Muscle of arm (tissue), 12 donors: ENCODE results near the gene SERINC4. TPM values are rescaled to one million over a fixed set of nuclear protein-coding genes. Genes with fewer than 3 reads are reported as not detected.
A peak's percentile ranks its signal among the peaks of the same experiment; 100 is the strongest.

ENCODE experiments used
- DNase-seq: peaks from one replicate; pipeline ENCODE4 v3.0.0-alpha.2; 2013
- polyA plus RNA-seq, 12 donors: library from polyadenylated mRNA; unstranded; fragments of 120-200 nt; gene quantifications; one replicate each; pipeline ENCODE4 v1.2.1, GENCODE V29; 2013; ENCODE audit not compliant: insufficient read length in 12 of 12

The SERINC4 gene
- polyA plus RNA-seq, 12 donors: 0.46 to 1.3 (median 0.89) TPM; not detected in 5

DNA sequence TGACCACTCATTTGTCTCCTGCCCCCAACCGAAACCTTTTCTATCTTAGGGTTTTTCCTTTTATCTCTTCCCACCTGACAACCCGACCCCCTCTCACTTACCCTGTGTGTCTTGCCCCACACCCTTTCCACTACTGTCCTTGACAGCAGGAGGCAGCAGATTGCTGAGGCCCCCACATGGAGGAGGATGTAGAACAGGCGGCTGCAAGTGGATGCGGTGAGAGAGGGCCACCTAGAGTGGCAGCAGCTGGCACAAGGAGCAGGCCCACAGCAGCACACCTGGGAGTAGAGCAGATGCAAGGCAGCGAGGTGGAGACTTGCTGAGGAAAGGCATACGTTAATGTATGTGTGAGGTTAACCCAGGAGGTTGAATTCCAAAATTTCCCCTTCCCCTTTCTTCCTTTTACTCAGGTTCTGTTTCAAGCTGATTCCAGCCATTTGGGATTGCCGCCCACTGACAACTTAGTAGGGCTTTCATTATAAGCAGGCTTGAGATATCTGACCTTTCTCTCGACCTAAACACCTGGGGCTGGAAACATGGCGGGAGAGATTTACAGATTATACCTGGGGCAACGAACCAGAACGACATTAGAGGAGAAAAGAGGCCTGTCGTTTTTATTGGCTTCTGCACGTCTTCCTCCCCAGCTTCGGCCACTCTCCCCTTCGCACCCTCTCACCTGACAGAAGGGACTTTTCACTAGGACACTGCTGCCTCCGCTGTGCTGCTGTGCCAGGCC lies 643 bp downstream of the SERINC4 start:
- no peak for DNase-seq

DNA sequence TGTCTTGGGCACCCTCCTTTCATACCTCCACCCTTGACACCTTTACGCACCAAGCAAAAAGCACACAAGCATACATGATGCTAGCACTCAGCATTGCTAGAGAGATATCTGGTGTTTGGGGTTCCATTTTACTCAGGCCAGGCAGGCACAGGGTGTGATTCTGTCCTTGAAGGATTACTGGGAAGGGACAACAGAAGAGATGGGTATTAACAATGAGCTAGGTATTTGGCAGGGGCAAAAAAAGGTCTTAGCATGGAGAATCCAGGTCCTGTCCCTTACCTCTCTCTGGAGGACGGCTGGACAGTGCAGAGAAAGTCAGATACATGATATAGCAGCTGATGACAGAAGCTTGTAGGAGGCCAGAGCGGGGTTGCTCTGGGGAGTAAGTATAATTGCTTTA lies 3.5 kb downstream of the SERINC4 start:
- DNase-seq: no peak

DNA sequence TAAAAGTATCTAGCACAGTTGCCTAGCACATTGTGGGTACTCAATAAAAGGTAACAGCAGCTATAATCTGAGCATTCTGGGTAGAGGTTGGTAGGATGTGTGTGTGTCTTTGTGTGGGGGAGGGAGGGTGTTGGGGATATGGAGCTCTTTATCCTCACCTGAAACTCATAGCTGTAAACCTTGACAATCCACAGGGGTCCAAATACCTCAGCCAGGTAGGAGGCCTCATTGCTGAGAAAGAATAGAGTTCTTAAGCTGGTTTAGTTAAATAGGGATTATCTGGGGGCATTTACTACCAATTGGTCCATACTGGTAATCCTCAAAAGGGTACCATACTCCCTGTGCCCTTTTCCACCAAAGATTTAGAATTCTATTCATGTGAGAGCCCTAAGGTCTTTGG lies 4.0 kb downstream of the SERINC4 start:
- DNase-seq: no peak

DNA sequence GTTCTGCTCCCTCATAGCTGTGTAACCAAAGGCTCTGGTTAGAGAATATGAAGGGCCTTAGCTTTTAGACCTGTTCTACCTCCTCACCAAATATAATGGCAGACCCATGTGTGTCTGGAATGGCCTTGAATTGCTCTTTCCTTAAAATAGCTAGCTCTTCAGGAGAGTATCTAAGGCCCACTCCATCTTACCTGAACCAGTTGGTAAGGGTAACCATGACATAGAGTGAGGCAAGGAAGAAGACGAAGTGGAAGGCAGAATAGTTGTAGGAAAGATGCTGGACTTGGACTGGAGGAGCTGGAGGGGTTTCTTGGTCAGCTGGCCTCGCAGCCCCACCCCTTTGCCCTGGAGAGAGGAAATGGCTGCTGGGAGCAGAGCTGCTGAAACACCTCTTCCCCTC lies 4.8 kb downstream of the SERINC4 start:
- DNase-seq: no peak

DNA sequence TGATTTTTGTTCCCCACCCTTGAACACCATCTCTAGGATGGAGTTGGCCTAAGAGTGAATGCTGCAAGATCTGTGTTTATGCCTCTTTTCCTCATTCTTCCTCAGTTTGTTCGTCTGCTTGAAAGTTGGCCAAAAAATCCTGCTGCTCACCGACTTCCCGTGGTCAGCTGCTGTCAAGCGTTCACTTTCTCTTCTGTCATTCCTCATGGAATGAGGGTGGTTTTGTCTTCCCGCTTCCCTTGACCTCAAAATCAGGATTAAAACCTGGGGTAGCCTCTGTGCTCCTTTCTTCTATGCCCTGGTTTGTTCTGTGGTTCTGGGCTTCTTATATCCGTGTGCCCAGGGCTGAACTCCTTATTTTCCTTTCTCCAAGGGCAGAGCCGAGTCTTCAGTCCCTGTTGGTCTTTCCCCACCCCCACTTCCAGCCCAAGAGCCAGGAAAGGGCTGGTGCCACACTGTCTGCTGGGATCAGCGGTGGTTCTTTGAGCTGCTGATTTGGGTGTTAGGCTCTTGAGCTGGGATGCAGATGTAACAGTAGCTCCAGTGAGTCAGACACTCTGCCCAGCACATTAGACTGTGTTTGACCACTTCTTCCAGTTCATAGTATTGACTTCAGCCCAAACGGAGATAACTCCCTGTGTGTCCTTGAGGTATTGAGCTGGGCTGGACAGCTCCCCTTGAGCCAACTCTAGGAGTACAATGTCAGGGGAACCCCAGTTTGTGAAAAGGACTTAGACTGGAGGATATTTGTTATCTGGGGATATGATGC lies 5.6 kb downstream of the SERINC4 start:
- DNase-seq: no peak

DNA sequence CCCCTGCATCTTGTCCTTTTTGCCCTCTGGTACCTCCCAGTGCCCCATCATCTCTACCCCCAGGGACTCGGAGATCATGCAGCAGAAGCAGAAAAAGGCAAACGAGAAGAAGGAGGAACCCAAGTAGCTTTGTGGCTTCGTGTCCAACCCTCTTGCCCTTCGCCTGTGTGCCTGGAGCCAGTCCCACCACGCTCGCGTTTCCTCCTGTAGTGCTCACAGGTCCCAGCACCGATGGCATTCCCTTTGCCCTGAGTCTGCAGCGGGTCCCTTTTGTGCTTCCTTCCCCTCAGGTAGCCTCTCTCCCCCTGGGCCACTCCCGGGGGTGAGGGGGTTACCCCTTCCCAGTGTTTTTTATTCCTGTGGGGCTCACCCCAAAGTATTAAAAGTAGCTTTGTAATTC lies 6.4 kb downstream of the SERINC4 start:
- no peak for DNase-seq

DNA sequence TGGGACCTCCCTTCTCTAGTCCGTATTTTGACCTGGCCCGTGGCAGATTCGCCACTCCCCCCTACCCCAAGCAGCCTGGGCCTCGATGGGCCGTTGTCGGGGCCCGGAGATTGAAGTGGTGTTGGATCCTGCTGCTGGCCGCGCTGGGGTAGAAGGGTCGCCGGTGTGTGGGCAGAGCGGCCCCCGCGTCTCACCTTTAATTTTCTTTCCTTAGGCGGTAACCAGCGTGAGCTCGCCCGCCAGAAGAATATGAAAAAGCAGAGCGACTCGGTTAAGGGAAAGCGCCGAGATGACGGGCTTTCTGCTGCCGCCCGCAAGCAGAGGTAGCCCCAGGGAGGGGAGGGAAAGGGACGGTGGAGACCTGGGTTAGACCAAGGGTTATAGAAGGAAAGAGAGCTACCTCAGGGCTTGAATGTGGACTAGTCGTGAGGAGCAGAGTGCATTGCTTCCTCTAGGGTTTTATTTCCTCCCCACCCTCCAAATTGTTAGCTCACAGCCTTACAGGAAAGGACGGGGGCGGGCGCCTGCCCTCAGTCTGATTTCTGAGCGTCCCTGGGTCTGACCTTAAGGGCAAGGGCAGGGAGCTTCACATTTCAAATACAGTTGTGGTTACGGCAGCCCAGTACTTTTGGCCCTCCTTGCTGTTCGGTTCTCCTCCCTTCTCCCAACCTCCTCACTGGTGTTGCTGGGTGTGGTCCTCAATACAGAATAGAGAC lies 7.1 kb downstream of the SERINC4 start:
- peak; percentile 38 for DNase-seq

DNA sequence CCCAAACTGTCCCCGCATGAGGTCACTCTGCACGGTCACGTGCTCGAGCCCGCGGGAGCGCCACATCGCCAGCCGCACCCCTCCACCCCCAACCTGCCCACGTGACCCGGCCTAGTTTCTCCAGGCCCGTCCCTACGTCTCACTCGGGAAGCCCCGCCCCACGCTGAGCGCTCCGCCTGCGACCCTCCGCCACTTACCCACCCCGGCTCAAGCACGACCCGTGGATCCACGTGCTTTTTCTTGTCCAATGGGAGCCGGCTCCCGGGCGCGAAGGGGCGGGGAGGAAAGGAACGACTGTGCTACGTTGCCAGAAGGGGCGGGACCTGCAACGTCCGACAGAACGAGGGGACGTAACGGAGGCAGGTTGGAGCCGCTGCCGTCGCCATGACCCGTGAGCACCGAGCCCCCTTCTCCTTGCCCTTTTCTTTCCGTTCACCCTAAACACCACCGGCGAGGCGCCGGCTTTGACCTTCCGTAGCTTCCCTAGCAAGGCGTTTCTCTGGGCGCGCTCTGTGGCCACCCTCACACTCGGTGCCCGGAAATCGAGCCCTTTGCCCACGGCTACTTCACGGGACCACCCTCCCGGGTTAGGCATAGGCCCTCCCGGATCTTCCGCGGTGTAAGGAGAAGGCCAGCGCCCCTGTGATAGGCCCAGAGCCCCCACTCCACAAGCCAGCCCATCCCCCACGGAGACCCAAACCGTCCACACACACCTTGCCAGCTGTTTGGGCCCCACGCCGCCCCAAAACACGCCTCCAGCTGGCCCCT lies 7.8 kb downstream of the SERINC4 start, which contains the start of gene SERF2:
SERF2 (plus strand) TSS at position 328 of the 768 bp plus-strand sequence; CDS start at position 385, 57 bp downstream.
- peak; percentile 100 for DNase-seq

DNA sequence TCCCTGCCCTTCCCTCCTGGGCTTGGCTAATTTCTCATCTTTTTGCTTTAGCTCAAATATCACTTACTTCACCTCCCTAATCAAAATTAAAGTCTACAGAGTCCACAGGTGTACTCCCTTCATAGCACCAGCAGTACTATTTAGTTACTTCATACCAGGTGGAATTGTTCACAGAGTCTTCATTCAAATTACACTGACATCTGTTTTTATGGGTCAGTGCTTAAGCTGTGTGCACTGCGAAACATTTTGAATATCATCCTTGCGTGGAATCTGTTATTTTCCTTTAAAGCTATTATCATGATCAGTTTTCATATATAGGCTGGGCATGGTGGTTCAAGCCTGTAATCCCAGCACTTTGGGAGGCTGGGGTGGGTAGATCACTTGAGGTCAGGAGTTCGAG lies 10.6 kb downstream of the SERINC4 start:
- no peak for DNase-seq

DNA sequence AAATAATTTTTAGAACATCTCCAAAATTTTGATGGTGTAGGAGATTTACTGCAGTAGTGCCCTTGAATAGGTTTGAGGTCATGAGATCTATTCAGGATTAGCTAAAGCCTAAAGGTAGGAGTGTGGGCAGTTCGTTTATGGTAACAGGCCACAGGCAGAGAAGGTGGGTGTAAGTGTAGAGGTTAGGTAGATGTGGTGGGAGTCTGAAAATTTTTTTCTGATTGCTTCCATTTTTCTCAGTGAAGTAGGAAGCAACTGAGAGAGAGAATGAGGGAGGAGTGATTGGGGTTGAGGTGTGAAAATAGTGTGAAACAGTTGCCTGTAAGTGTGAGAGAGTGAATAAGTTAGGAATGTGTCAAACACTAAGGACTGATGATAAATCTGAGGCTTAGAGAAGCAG lies 21.0 kb downstream of the SERINC4 start:
- DNase-seq: no peak

DNA sequence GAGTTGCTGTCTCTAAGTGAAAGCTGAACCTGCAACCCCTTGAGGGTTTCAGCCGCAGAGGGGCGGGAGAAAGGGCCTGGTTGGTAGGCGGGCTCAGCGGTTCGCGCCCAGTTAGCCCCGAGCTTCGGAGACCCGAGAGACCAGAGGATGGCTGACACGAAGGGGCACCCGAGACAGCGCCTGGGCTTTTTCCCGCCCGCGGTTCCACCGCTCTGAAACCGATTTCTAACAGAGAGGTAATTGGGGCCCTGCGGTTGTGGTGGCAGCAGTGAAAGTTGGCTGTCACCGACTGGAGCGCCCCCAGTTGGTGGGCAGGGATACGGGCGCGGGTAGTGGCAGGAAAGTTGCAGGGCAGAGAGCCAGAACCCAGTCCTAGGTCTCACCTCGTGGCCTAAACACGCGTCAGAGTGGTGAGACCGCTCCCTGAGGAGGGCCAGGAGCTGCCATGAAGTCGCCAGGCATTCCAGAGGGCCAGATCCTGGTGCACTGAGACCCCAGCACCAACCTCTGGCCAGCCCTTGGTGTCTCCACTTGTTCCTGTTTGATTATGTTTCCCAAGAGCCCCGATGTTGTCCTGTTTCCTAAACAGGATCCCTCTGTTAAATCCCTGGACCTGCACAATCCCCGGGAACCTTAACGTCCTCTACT lies 22.6 kb downstream of the SERINC4 start:
- DNase-seq: peak; percentile 79

DNA sequence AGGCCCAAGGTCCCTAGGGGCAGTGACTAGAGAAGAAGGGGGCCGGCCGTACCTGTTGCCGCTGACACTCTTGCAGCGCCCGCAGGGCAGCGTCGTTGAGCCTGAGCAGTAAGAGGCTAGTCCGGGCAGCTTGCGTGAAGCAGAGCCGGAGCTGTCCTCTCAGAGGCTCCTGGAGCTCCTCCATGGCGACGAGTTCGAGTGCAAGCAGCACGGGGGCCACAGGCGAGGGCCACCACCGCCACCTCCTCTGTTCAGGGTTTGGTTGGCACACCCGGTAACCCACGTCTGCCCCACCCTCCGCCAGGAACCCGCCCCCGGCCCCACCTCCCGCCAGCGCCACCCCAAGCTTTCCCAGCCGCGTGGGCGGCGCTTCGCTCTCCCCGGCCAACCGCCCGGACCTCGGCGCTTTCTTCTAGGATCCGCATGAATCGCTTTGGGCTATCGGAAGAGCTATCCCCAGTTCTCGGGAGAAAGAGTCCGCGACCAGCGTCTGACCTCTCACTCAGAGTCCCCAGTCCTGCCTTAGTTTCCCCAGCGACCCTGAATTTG lies 23.2 kb downstream of the SERINC4 start, which contains the start of gene ELL3:
ELL3 (minus strand) TSS at position 249 of the 549 bp plus-strand sequence; CDS start at position 184, 65 bp downstream.
- DNase-seq: no peak

DNA sequence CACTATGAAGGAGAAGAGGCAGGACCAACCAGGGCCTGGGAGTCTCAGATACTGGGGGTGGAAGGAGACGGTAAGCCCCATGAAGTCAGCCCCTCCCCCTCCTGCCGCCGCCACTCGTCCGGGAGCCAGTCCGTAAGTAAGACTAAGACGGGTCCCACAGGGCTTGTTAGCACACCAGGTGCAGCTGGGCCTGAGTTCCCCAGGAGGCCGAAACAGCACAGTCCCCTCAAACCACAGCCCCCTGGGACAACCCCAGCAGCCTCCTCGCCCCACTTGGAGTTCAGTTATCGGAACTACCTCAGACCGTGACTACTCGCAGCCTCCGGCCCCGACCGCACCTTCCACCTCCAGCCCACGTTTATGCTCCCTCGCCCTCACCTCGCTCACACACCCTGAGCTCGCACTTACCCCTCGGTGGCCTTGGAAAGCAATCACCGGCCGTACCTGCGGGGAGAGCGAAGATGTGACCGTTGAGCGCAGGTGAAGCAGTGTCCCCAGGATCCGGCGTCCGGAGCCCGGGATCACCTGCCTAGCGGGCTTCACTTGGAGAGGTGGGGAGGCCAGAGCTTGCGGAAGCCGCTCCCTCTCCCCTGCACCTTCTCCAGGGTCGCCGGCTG lies 23.8 kb downstream of the SERINC4 start:
- peak; percentile 17 for DNase-seq

DNA sequence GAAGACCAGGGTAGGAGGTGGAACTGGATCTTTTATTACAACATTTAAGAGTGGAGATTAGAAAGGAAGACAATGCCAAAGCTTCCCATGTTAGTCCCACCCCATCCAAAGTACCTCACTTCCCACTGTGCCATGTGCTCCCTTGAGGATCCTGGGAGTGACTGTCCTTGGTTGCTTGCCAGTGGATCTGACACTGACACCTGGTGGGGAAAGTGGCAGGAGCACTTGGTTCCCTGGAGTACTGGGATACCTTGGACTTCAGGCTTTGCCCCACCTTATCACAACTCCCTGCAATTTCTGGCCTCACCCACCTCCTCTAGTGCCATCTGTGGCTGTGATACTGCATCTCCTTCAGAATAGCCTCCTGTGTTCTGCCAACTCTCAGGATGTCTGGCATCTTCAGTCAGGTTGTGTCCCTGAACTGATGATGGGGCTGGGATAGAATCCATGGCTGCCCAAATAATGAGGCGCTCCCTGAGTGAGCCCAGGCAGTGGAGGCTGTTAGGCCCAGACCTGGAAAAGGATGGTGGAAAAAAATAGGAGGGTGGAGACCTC lies 24.5 kb downstream of the SERINC4 start:
- no peak for DNase-seq

DNA sequence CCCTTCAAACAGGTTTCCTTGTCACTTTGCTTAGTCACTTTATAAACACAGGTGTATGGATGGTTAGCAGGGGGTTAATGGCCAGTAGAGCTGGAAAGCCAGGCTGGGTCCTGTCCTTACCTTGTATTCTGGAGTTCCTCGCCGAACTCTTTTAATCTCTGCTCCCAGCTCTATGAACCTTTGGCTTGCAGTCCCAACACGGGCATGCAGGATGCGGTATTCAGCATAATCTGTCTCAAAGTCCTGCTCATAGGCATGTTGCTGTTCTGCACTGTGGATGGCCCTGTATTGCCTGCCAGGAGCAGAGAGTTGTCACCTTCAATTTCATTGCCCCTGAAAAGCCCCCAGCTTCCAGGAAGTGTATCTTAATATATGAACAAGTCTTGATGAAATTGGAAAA lies 26.0 kb downstream of the SERINC4 start:
- no peak for DNase-seq

DNA sequence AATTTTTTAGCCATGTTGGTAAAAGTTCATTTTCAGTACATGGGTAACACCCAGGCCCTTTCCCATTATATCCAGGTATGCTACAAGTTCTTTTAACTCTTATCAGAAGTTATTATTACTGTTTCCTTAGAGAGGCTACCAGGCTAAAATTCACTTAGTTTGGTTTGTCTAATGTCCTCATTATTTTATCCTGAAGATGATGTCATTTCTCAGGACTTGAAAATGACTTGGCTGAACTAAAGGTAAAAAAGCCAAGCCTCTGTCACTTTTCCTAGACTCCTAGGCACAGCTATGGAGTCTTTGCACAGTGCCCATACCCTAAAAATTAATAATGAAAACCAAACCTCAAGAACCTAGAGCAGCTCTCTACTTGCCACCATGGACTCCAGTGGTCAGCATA lies 27.4 kb downstream of the SERINC4 start:
- no peak for DNase-seq

DNA sequence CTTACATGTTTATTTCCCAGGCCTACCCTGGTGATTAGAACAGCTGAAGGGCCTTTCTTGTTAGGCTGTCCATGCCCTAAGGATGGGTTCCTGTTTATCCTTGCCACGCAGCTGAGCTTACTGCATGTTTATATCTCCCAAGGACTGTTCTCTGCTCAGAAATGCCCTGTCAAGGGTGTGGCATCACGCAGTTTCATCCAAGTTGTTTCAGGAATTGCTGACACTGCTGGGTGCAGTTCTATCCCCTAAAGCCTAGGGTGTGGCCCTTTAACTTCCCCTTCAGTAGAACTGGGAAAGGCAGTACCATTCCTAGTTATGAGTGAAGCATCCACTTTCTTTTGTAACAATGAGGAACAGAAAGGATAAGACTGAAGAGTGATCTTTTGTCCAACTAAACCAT lies 28.2 kb downstream of the SERINC4 start:
- DNase-seq: no peak

DNA sequence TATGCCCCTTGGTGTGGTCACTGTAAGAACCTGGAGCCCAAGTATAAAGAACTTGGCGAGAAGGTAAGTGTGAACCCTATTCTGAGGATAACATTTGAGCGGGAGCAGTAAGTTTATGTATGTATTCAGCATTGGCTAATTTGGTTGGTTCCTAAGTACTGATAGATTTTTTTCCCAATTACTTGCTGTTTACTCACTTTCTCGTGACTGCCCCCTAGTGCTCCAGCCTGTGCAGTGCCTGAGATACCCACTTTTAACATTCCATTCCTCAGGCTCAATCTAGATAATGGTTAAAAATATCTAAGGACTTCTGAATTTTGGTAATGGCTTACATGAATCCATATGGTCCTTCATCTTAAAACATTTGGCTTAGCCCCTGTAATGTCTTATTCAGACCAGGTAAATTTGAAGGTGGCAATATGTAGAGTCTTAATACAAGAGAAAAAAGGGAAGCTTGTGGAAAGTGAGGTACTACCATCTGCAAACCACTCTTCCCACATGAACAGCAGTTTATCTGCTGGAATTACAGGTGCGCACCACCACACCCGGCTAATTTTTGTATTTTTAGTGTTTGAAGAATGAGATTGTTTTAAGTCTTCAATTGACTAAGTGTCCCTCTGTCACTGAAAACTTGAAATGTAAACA lies 30.3 kb downstream of the SERINC4 start:
- peak; percentile 31 for DNase-seq

DNA sequence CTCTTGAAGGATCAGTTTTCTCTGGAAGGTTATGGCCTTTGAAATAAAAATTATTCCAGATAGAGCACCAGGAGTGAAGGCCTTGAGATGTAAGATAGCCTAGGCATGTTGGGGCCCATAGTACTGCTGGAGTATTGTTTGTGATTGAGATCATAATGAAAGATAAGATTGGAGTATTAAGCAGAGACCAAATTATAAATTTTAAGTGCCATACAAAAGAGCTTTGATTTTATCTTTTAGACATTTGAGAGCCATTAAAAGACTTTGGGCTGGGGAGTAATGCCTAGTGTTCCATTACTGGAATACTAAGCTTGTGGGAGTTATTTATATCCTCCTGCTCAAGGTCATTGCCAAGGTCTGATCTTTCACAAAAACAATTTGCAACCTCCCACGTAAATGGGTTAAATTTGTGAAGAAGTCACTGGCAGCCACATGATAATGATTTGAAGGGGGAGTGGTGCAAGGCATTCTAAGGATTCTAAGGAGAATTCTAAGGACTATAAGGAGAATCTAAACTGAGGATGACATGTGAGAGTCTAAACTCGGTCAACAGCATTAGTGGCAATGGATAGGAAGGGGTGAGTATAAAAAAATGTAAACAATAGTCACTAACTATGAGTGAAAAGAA lies 36.1 kb downstream of the SERINC4 start:
- DNase-seq: no peak
